Activated gamma-delta T cell treated with anti-CD3 and anti-CD28 coated beads, Interleukin-2, amount 50 U/mL, for 16 hours (primary cell): Measurements from ENCODE around the gene LIMS4.
"Not testable (repeated sequence)": the region's sequence is repeated elsewhere in the genome, so short reads cannot be mapped to it uniquely, and the experiment has no call there.

Source experiments
- DNase-seq: peaks from one replicate; pipeline ENCODE4 v3.0.0-alpha.2; 2020; ENCODE audit warnings: low read depth

Gene LIMS4

GRCh38 chr2:110449127-110449947 lies 23.3 kb downstream of the LIMS4 start:
- not testable (repeated sequence) for DNase-seq

DNA sequence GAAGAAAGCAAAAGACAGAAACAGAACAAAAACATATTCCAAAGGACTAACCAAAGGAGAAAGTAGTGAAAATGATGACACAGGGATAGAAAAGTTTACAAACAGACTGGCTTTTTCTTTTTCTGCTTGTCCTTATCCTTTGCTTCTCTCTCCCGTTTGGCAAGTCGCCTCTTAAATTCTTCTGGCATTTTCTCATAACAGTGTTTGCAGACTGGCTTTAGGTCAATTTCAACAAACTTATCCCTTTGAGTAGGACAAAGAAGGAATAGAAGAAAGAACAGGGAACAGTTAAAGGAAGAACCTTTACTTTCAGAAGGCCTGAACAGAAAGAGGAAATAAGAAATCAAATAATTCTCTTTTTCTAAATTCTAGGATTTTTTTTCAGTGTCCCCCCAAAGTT lies 26.0 kb downstream of the LIMS4 start:
- not testable (repeated sequence) for DNase-seq

DNA sequence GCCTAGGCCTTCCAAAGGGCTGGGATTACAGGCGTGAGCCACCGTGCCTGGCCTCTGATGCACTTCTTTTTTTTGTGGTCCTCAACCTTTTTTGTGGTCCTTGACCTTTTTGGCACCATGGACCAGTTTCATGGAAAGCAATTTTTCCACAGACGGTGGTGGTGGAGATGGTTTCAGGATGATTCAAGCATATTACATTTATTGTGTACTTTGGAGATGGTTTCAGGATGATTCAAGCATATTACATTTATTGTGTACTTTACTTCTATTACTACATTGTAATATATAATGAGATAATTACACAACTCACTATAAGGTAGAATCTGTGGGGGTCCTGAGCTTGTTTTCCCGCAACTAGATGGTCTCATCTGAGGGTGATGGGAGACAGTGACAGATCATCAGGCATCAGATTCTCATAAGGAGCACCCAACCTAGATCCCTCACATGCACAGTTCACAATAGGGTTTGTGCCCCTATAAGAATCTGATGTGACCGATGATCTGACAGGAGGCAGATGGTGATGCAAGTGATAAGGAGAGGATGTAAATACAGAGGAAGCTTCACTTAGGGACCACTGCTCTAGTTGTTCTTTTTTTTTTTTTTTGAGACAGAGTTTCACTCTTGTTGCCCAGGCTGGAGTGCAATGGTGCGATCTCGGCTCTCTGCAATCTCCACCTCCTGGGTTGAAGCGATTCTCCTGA lies 29.2 kb downstream of the LIMS4 start:
- not testable (repeated sequence) for DNase-seq

- not testable (repeated sequence) for DNase-seq
Measured at GRCh38 chr2:110441905-110442304, 30.7 kb downstream of the LIMS4 start.

GRCh38 chr2:110434565-110434964 lies 38.1 kb downstream of the LIMS4 start:
- not testable (repeated sequence) for DNase-seq

- not testable (repeated sequence) for DNase-seq
Measured at GRCh38 chr2:110425725-110426124, 46.9 kb downstream of the LIMS4 start.

DNA sequence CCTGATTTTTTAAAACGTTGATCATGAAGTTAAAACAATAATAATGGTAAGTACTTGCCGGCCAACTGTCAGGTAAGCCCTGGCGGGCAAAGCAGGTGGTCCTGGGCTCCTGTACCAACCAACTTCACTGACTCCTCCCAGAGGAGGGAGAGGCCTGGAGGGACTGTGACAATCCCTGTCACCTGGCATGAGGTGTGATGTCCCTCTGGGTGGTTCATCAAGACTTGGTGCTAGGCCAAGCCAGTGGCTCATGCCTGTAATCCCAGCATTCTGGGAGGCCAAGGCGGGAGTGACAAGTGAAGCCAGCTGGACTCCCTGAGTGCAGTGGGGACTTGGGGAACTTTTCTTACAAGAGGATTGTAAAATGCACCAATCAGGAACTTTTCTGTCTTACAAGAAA lies 48.2 kb downstream of the LIMS4 start:
- DNase-seq, result not testable (repeated sequence)

- not testable (repeated sequence) for DNase-seq
Measured at GRCh38 chr2:110423574-110423962, 49.0 kb downstream of the LIMS4 start.

DNA sequence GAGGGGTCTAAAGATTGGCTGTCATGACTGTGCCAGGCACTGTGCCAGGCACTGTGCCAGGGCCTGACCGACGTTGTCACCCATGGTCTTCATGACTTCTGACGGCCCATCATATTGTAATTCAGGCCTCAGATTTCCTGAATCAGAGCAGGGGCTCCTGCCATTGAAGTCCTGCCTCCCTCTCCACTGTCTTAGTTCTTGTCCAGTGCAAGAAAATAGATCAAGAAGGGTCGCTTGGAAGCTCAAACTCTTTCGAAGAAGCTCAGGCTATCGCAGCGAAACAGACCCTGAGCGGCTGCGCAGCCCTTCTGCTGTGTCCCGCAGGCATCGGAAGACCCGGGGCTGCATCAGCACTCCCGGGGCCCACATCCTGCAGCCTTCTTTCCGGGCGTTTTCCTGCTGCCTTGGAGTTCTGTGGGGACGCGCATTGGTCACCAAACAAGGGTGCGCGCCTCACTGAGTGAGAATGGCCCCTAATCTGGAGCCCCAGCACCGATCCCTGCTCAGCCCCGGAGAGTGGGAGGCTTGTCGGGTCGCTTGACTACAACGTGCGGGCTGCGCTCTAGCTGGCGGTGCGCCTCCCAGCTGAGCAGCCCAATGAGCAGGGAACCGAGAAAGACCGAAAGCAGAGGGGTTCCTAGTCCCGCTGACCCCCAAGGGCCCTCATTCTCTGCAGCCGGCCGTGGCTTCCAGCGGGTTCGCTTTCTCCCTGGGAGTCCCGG lies 49.6 kb downstream of the LIMS4 start:
- not testable (repeated sequence) for DNase-seq

GRCh38 chr2:110420641-110421354 lies 51.8 kb downstream of the LIMS4 start:
- not testable (repeated sequence) for DNase-seq

GRCh38 chr2:110407142-110407541 lies 65.5 kb downstream of the LIMS4 start:
- not testable (repeated sequence) for DNase-seq

- not testable (repeated sequence) for DNase-seq
Measured at GRCh38 chr2:110404988-110405387, 67.6 kb downstream of the LIMS4 start.

- not testable (repeated sequence) for DNase-seq
Measured at GRCh38 chr2:110404246-110404645, 68.4 kb downstream of the LIMS4 start.

- not testable (repeated sequence) for DNase-seq
Measured at GRCh38 chr2:110401001-110401618, 71.5 kb downstream of the LIMS4 start.

DNA sequence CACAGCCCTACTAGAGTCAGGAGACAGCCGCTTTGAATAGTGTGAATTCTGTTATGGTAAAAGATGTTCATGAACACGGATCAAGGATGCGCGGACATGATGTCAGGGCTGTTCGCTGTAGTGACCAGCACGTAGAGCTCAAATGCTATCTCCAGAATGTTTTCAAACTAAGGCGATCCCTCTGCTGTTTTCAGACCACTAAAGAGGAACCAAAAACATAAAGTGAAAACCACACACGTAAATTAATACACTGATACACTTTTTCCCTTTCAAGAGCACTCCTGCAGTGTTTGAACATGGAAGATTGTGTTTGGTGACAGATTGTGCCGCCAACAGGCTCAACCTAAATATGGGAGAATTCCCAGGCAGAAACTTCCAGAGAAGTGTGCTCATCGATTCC lies 73.2 kb downstream of the LIMS4 start:
- not testable (repeated sequence) for DNase-seq

DNA sequence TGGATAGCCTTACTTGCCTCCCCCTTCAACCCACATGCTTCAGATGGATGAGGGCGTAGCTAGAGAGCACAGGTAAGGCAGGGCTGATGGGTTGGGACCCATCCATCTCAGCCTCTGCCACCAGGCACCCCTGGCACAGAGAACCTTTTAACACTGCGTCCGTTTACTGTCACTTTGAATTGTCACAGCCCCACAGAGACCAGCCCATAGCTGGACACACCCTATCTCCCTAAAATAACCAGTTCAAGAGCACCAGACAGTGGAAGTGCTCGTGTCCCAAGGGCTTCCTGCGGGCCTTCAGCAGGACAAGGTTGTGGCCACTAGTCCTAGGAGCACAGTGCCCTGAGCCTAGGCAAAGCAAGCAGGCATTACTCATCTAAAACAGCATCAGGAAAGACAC lies 76.6 kb downstream of the LIMS4 start:
- not testable (repeated sequence) for DNase-seq
